ENCODE data around the gene PLEK. TPM values are rescaled to one million over a fixed set of nuclear protein-coding genes. Genes with fewer than 3 reads are reported as not detected.

Gene PLEK
- total and polyA plus RNA-seq, 2 of the 13 experiments (the other 11 are each of a cell fraction or from before 2014, with no cell fraction given): not detected

GRCh38 chr2:68426446-68426845 lies 61.4 kb downstream of the PLEK start:
- Histone ChIP-seq H3K4me2 (ENCODE audit: low read depth, low read length) (no peak overlapping the region), H3K9ac (ENCODE audit: insufficient read depth, low read depth, low read length) (no peak overlapping the region), H3K27ac (ENCODE audit: extremely low read length, insufficient read depth, low read length) (no peak overlapping the region), H2AFZ (ENCODE audit: low read length) (no peak overlapping the region), H3K36me3 (replicated peaks in 1 of 2; ENCODE audit: control insufficient read depth in 1 of 2, insufficient read depth in 2 of 2, low read length in 2 of 2) (no peaks in the 10 kb centered on the region), H3K4me1 (ENCODE audit: insufficient read depth, low read length) (no peaks in the 10 kb centered on the region), H3K9me3 (ENCODE audit: low read length) (no peaks in the 10 kb centered on the region), H3K79me2 (ENCODE audit: insufficient read depth, low read length) (no peaks in the 10 kb centered on the region), H4K20me1 (ENCODE audit: insufficient read depth, low read length) (no peaks in the 10 kb centered on the region), H3K4me3 (replicated peaks in 1 of 3; ENCODE audit: insufficient read depth in 1 of 3, low read depth in 2 of 3, low read length in 3 of 3) (no peak overlapping the region), H3K27me3 (ENCODE audit: control insufficient read depth in 1 of 2, insufficient read depth in 2 of 2, low read length in 2 of 2) (peaks cover 0 to 6% of the 10 kb centered on the region in 2 experiments; a peak in 1 of 5 replicates)
- ChIA-PET CTCF (ENCODE audit: low intra/inter-chr PET ratio, low total read pairs) (no interaction called here), POLR2A (no interaction called here)
- in situ Hi-C loops (cut with HindIII; ENCODE audit: extremely low pct_ligation_motif_present, low pct_unique_long_range_greater_than_20kb): no loop called here
- intact Hi-C loops (cut with micrococcal nuclease; ENCODE audit: unreplicated experiment): no loop called here
- 3% methylated on average over 1 of the region's 1 CpG for WGBS (ENCODE audit: low lambda C conversion rate)
- FAIRE-seq (no peak), ATAC-seq (no peak), DNase-seq (ENCODE audit: low spot score) (no peak)
- no TSS peak for BruUV-seq (replicated peaks)
- no peak for TF ChIP-seq ZBTB8A (CRISPR knock-in tag; IDR thresholded peaks at IDR 0.05; ENCODE audit: borderline replicate concordance, low read depth)
- TF ChIP-seq KLF6 (CRISPR knock-in tag; IDR thresholded peaks at IDR 0.05): no peak
- no peak for TF ChIP-seq CREB1 (IDR thresholded peaks at IDR 0.05)
- no peak for TF ChIP-seq CREB1 (CRISPR knock-in tag; IDR thresholded peaks at IDR 0.05)
- no peak for TF ChIP-seq ZNF589 (CRISPR knock-in tag; conservative IDR thresholded peaks at IDR 0.05)
- TF ChIP-seq, protein P1, sequence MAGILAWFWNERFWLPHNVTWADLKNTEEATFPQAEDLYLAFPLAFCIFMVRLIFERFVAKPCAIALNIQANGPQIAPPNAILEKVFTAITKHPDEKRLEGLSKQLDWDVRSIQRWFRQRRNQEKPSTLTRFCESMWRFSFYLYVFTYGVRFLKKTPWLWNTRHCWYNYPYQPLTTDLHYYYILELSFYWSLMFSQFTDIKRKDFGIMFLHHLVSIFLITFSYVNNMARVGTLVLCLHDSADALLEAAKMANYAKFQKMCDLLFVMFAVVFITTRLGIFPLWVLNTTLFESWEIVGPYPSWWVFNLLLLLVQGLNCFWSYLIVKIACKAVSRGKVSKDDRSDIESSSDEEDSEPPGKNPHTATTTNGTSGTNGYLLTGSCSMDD (CRISPR knock-in tag; IDR thresholded peaks at IDR 0.05): no peak
- TF ChIP-seq ZNF790 (CRISPR knock-in tag; IDR thresholded peaks at IDR 0.05; ENCODE audit: borderline replicate concordance): no peak
- TF ChIP-seq, protein P2, sequence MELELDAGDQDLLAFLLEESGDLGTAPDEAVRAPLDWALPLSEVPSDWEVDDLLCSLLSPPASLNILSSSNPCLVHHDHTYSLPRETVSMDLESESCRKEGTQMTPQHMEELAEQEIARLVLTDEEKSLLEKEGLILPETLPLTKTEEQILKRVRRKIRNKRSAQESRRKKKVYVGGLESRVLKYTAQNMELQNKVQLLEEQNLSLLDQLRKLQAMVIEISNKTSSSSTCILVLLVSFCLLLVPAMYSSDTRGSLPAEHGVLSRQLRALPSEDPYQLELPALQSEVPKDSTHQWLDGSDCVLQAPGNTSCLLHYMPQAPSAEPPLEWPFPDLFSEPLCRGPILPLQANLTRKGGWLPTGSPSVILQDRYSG (CRISPR knock-in tag; IDR thresholded peaks at IDR 0.05): no peak
- TF ChIP-seq SATB2 (CRISPR knock-in tag; IDR thresholded peaks at IDR 0.05): no peak

Measured in HepG2 (cell line).